T-cell (primary cell): ENCODE data around the gene YWHAQ. TPM values are rescaled to one million over a fixed set of nuclear protein-coding genes. Genes with fewer than 3 reads are reported as not detected.
A peak's percentile ranks its signal among the peaks of the same experiment; 100 is the strongest.
"Not testable (repeated sequence)": the region's sequence is repeated elsewhere in the genome, so short reads cannot be mapped to it uniquely, and the experiment has no call there.

ENCODE experiments used
- ATAC-seq, 4 experiments: fragments of 200-7000 bp in 3 of 4; fragments of 150-1000 bp in 1 of 4; cut with Tn5 transposase; replicated peaks in 1 of 4; 1 replicate in 3 of 4; 2 replicates in 1 of 4; pipeline ENCODE4 v1.10.0; 2021; ENCODE audit warnings: moderate library complexity in 3 of 4, mild to moderate bottlenecking in 2 of 4, moderate number of reproducible peaks in 1 of 4
- CTCF ChIA-PET, 2 donors: fragments of 300-600 bp; sonication (Branson Sonifier 250); formaldehyde crosslinking; loops; one replicate each; lab custom pipeline; 2022; ENCODE audit warnings: antibody characterized with exemption in 2 of 2; lab: Charles Lee
- POLR2A ChIA-PET, 2 donors: fragments of 300-600 bp; sonication (Branson Sonifier 250); formaldehyde crosslinking; loops; one replicate each; lab custom pipeline; 2022; ENCODE audit warnings: antibody characterized with exemption in 2 of 2; lab: Charles Lee
- DNase-seq, 35 experiments: peaks; one replicate each; pipeline versions ENCODE4 v3.0.0 to v3.0.0-alpha.2; 2013 to 2023
- H3K27ac ChIP-seq: one replicate; pipeline ENCODE4 v1.5.1; 2013; ENCODE audit warnings: low read length
- H3K27me3 ChIP-seq, 2 experiments: replicated peaks in 1 of 2; 1 replicate in 1 of 2; 2 replicates in 1 of 2; pipeline versions ENCODE4 v1.6.1 to v1.7.0; 2013; ENCODE audit warnings: low read length in 1 of 2, mixed read lengths in 1 of 2; ENCODE audit not compliant: control insufficient read depth in 2 of 2, insufficient read depth in 2 of 2; ENCODE audit errors: extremely low read depth in 1 of 2
- H3K36me3 ChIP-seq, 2 donors: 1 replicate in 1 of 2; 2 replicates in 1 of 2; pipeline versions ENCODE4 v1.6.1 to v1.7.0; 2013; ENCODE audit warnings: low read length in 1 of 2; ENCODE audit not compliant: control insufficient read depth in 2 of 2, insufficient read depth in 1 of 2; ENCODE audit errors: extremely low read depth in 1 of 2
- H3K4me1 ChIP-seq, 2 experiments: 1 replicate in 1 of 2; 2 replicates in 1 of 2; pipeline versions ENCODE4 v1.6.1 to v1.7.0; 2013; ENCODE audit warnings: low read length in 2 of 2, mixed read lengths in 1 of 2; ENCODE audit not compliant: insufficient read depth in 2 of 2, control insufficient read depth in 1 of 2; ENCODE audit errors: extremely low read depth in 1 of 2
- H3K4me3 ChIP-seq, 2 donors: 1 replicate in 1 of 2; 2 replicates in 1 of 2; pipeline versions ENCODE4 v1.5.1 to v1.7.0; 2013; ENCODE audit warnings: mild to moderate bottlenecking in 2 of 2, low read length in 1 of 2, moderate library complexity in 1 of 2; ENCODE audit not compliant: control insufficient read depth in 1 of 2; ENCODE audit errors: extremely low read depth in 1 of 2
- H3K9me3 ChIP-seq: 2 replicates; pipeline ENCODE4 v1.7.0; 2013
- H3K27ac Mint-ChIP-seq, 2 donors: one replicate each; pipeline ENCODE4 v1.8.0; 2020 to 2021; ENCODE audit warnings: mild to moderate bottlenecking in 2 of 2, mixed read lengths in 2 of 2
- H3K27me3 Mint-ChIP-seq, 2 donors: one replicate each; pipeline ENCODE4 v1.8.0; 2021 to 2022; ENCODE audit warnings: mixed read lengths in 2 of 2
- H3K36me3 Mint-ChIP-seq: one replicate; pipeline ENCODE4 v1.8.0; 2021; ENCODE audit warnings: mixed read lengths
- H3K4me1 Mint-ChIP-seq, 3 donors: one replicate each; pipeline ENCODE4 v1.8.0; 2020 to 2022; ENCODE audit warnings: mixed read lengths in 3 of 3, mild to moderate bottlenecking in 1 of 3
- H3K4me3 Mint-ChIP-seq, 3 donors: one replicate each; pipeline ENCODE4 v1.8.0; 2020 to 2022; ENCODE audit warnings: mild to moderate bottlenecking in 3 of 3, mixed read lengths in 3 of 3, moderate library complexity in 3 of 3
- H3K9me3 Mint-ChIP-seq, 3 donors: one replicate each; pipeline ENCODE4 v1.8.0; 2020 to 2022; ENCODE audit warnings: mixed read lengths in 3 of 3
- WGBS: methylation state at CpG from one replicate; pipeline ENCODE4 v1.1.5; 2013; ENCODE audit warnings: missing lambda C conversion rate; ENCODE audit not compliant: insufficient coverage; 5-methylcytosine and 5-hydroxymethylcytosine counted together
- total RNA-seq, 35 experiments: library from RNA in 6 of 35; stranded (reverse) in 6 of 35; fragments of 120-200 nt in 1 of 35; gene quantifications; one replicate each; pipeline versions ENCODE4 v1.2.1 to v1.2.4 and lab custom pipeline; 2013 to 2026

Gene YWHAQ
- total RNA-seq, 5 donors from 2014 or later (not counting 1 experiment from before 2014, with no cell fraction given), result 104 to 141 (median 139) TPM

GRCh38 chr2:9611549-9611912, 19.3 kb downstream of the YWHAQ start:
- not testable (repeated sequence) for H3K27me3 Mint-ChIP-seq, H3K27me3 ChIP-seq, H3K9me3 Mint-ChIP-seq, DNase-seq, H3K27ac ChIP-seq, H3K4me3 Mint-ChIP-seq, H3K27ac Mint-ChIP-seq, ATAC-seq, H3K36me3 ChIP-seq, H3K9me3 ChIP-seq, H3K4me3 ChIP-seq
- peaks cover 2 to 18% of the 10 kb centered on the region in 2 experiments for H3K4me1 ChIP-seq
- ChIA-PET POLR2A (interaction anchor here (0.6 to 0.9 kb wide), 2 partner anchors 13 to 18 kb away, joined by 3 read pairs; no protein-coding TSS in a partner anchor), CTCF (interaction anchor here in 1 of 2 donors (0.6 kb wide), 1 partner anchor 17 kb away, joined by 3 read pairs; no protein-coding TSS in a partner anchor)
- 92% methylated on average over 7 of the region's 8 CpGs for WGBS
- peaks cover 32% of the 10 kb centered on the region for H3K36me3 Mint-ChIP-seq
- H3K4me1 Mint-ChIP-seq, result peaks cover 86 to 93% (median 89%) of the 10 kb centered on the region in 3 donors

- ChIA-PET POLR2A (interaction anchor here (0.6 to 0.9 kb wide), 2 partner anchors 13 to 18 kb away, joined by 3 read pairs; no protein-coding TSS in a partner anchor), CTCF (interaction anchor here in 1 of 2 donors (0.6 kb wide), 1 partner anchor 16 kb away, joined by 3 read pairs; no protein-coding TSS in a partner anchor)
- Histone ChIP-seq H3K4me1 (peaks cover 2 to 18% of the 10 kb centered on the region in 2 experiments), H3K9me3 (no peaks in the 10 kb centered on the region), H3K4me3 (no peak overlapping the region), H3K27ac (no peak overlapping the region), H3K36me3 (peaks cover 0 to 7% of the 10 kb centered on the region in 2 donors), H3K27me3 (no peaks in the 10 kb centered on the region)
- ATAC-seq, result no peak
- 89% methylated on average over 5 of the region's 7 CpGs for WGBS
- Mint-ChIP-seq H3K4me3 (no peak overlapping the region), H3K36me3 (peaks cover 27% of the 10 kb centered on the region), H3K4me1 (peaks cover 83 to 87% (median 87%) of the 10 kb centered on the region in 3 donors), H3K27me3 (no peaks in the 10 kb centered on the region), H3K27ac (peak overlapping the region; percentile 29 to 33), H3K9me3 (no peaks in the 10 kb centered on the region)
- no peak for DNase-seq
Observed at GRCh38 chr2:9610781-9611548, 19.8 kb downstream of the YWHAQ start.

GRCh38 chr2:9608491-9608890, 22.3 kb downstream of the YWHAQ start:
- peaks cover 2 to 18% of the 10 kb centered on the region in 2 experiments for H3K4me1 ChIP-seq
- H3K36me3 ChIP-seq, DNase-seq, H3K9me3 Mint-ChIP-seq, H3K9me3 ChIP-seq, H3K27me3 Mint-ChIP-seq, H3K27me3 ChIP-seq: not testable (repeated sequence)
- peaks cover 22% of the 10 kb centered on the region for H3K36me3 Mint-ChIP-seq
- H3K4me3 Mint-ChIP-seq, result peak overlapping the region; percentile 79 to 83 (median 81)
- 96% methylated on average over 5 of the region's 10 CpGs for WGBS
- peak overlapping the region; percentile 80 for H3K27ac ChIP-seq
- H3K27ac Mint-ChIP-seq, result peak overlapping the region; percentile 89 to 91
- peaks cover 67 to 75% (median 69%) of the 10 kb centered on the region in 3 donors for H3K4me1 Mint-ChIP-seq
- peak in 3 of 4 experiments; percentile 5 to 16 (median 6) for ATAC-seq
- H3K4me3 ChIP-seq, result peak overlapping the region in 1 of 2 donors; percentile 31
- ChIA-PET CTCF (interaction anchor here (0.7 to 1.4 kb wide), 4 partner anchors 9 to 95 kb away, joined by 3 to 6 read pairs (median 4); no protein-coding TSS in a partner anchor), POLR2A (interaction anchor here (0.6 to 2.2 kb wide), 5 partner anchors 9 to 22 kb away, joined by 4 to 18 read pairs (median 6); partner anchors contain the start of gene YWHAQ (in 1 of the 2))

- WGBS, result no CpG with 5 or more reads among the region's 3 CpGs
- DNase-seq (no peak), ATAC-seq (no peak)
- peaks cover 0 to 3% of the 10 kb centered on the region in 2 experiments for H3K4me1 ChIP-seq
- H3K4me3 ChIP-seq, result no peak overlapping the region
- H3K27me3 ChIP-seq, result no peaks in the 10 kb centered on the region
- H3K4me3 Mint-ChIP-seq, result no peak overlapping the region
- no peak overlapping the region for H3K27ac Mint-ChIP-seq
- CTCF ChIA-PET, result interaction anchor here in 1 of 2 donors (0.7 kb wide), 1 partner anchor 66 kb away, joined by 3 read pairs; no protein-coding TSS in a partner anchor
- H3K9me3 ChIP-seq, result peaks cover 4% of the 10 kb centered on the region
- H3K4me1 Mint-ChIP-seq, result peaks cover 18 to 42% (median 31%) of the 10 kb centered on the region in 3 donors
- H3K36me3 Mint-ChIP-seq, result peaks cover 35% of the 10 kb centered on the region
- POLR2A ChIA-PET, result interaction anchor here in 1 of 2 donors (0.8 kb wide), 1 partner anchor 384 kb away, joined by 7 read pairs; no protein-coding TSS in a partner anchor
- no peak overlapping the region for H3K27ac ChIP-seq
- H3K36me3 ChIP-seq, result peaks cover 4 to 12% of the 10 kb centered on the region in 2 donors
- no peaks in the 10 kb centered on the region for H3K27me3 Mint-ChIP-seq
- peaks cover 4 to 10% (median 9%) of the 10 kb centered on the region in 3 donors for H3K9me3 Mint-ChIP-seq
Observed at GRCh38 chr2:9602412-9602811, 28.4 kb downstream of the YWHAQ start.

- H3K27me3 Mint-ChIP-seq, result no peaks in the 10 kb centered on the region
- peaks cover 25 to 47% (median 38%) of the 10 kb centered on the region in 3 donors for H3K4me1 Mint-ChIP-seq
- 100% methylated on average over 3 of the region's 5 CpGs for WGBS
- ChIA-PET CTCF (interaction anchor here in 1 of 2 donors (0.5 kb wide), 1 partner anchor 41 kb away, joined by 4 read pairs; no protein-coding TSS in a partner anchor), POLR2A (interaction anchor here (0.6 to 0.7 kb wide), 2 partner anchors 50 to 97 kb away, joined by 5 to 6 read pairs; no protein-coding TSS in a partner anchor)
- H3K27ac Mint-ChIP-seq, result no peak overlapping the region
- H3K27ac ChIP-seq, result no peak overlapping the region
- DNase-seq (no peak), ATAC-seq (no peak)
- H3K36me3 ChIP-seq, result peaks cover 4 to 12% of the 10 kb centered on the region in 2 donors
- peaks cover 4 to 10% (median 9%) of the 10 kb centered on the region in 3 donors for H3K9me3 Mint-ChIP-seq
- no peaks in the 10 kb centered on the region for H3K27me3 ChIP-seq
- peaks cover 0 to 4% of the 10 kb centered on the region in 2 experiments for H3K4me1 ChIP-seq
- H3K4me3 Mint-ChIP-seq, result no peak overlapping the region
- H3K9me3 ChIP-seq, result peaks cover 4% of the 10 kb centered on the region
- no peak overlapping the region for H3K4me3 ChIP-seq
- peaks cover 35% of the 10 kb centered on the region for H3K36me3 Mint-ChIP-seq
Observed at GRCh38 chr2:9601397-9601796, 29.4 kb downstream of the YWHAQ start.

- ATAC-seq, result no peak
- peaks cover 34% of the 10 kb centered on the region for H3K36me3 Mint-ChIP-seq
- POLR2A ChIA-PET, result interaction anchor here (0.5 to 0.7 kb wide), 2 partner anchors 10 to 46 kb away, joined by 3 read pairs; no protein-coding TSS in a partner anchor
Observed at GRCh38 chr2:9599430-9599829, 31.4 kb downstream of the YWHAQ start.

More at GRCh38 chr2:9599430-9599829, 31.4 kb downstream of the YWHAQ start:
- Histone ChIP-seq H3K9me3 (peaks cover 4% of the 10 kb centered on the region), H3K27ac (no peak overlapping the region), H3K27me3 (no peaks in the 10 kb centered on the region), H3K36me3 (peaks cover 4 to 12% of the 10 kb centered on the region in 2 donors), H3K4me1 (peaks cover 0 to 10% of the 10 kb centered on the region in 2 experiments), H3K4me3 (no peak overlapping the region)
- Mint-ChIP-seq H3K9me3 (peaks cover 4 to 10% (median 9%) of the 10 kb centered on the region in 3 donors), H3K27ac (no peak overlapping the region), H3K4me1 (peaks cover 40 to 54% (median 46%) of the 10 kb centered on the region in 3 donors), H3K27me3 (no peaks in the 10 kb centered on the region), H3K4me3 (no peak overlapping the region)
- CTCF ChIA-PET, result interaction anchor here in 1 of 2 donors (0.6 to 0.8 kb wide), 2 partner anchors 76 to 104 kb away, joined by 3 read pairs; no protein-coding TSS in a partner anchor
- 100% methylated on average over 1 of the region's 1 CpG for WGBS
- no peak for DNase-seq
